GM20000 (cell line): ENCODE measurements around the gene ASPHD2.
A peak's percentile ranks its signal among the peaks of the same experiment; 100 is the strongest.

Experiments
- DNase-seq: peaks from one replicate; pipeline ENCODE4 v3.0.0; 2012; ENCODE audit warnings: low spot score
- CTCF ChIP-seq: IDR thresholded peaks from 2 replicates; pipeline ENCODE4 v1.5.1; 2012; ENCODE audit warnings: mild to moderate bottlenecking, control low read depth; ENCODE audit errors: extremely low read depth, missing control alignments

Gene ASPHD2

GRCh38 chr22:26457661-26458272, 28.7 kb downstream of the ASPHD2 start:
- TF ChIP-seq CTCF = no peak
- no peak for DNase-seq

GRCh38 chr22:26460202-26460601, 31.1 kb downstream of the ASPHD2 start:
- no peak for TF ChIP-seq CTCF
- DNase-seq = no peak

- TF ChIP-seq CTCF = peak; percentile 36
- peak; percentile 62 for DNase-seq
Measured at GRCh38 chr22:26461188-26461810, 32.2 kb downstream of the ASPHD2 start.

GRCh38 chr22:26462051-26462450, 33.0 kb downstream of the ASPHD2 start:
- no peak for DNase-seq
- TF ChIP-seq CTCF = no peak

- TF ChIP-seq CTCF = no peak
- DNase-seq = no peak
Measured at GRCh38 chr22:26462641-26463040, 33.6 kb downstream of the ASPHD2 start.

- DNase-seq = no peak
- no peak for TF ChIP-seq CTCF
Measured at GRCh38 chr22:26463101-26463661, 34.1 kb downstream of the ASPHD2 start.

GRCh38 chr22:26463688-26464087, 34.6 kb downstream of the ASPHD2 start:
- no peak for TF ChIP-seq CTCF
- no peak for DNase-seq
